Uterus (tissue), 2 donors: Measurements from ENCODE around the gene MAP3K20.

Experiments
- POLR2A ChIP-seq, 2 donors: fragments of 450-650 bp; IDR thresholded peaks; one replicate each; pipeline ENCODE4 v1.6.1; 2016; ENCODE audit warnings: antibody characterized with exemption in 2 of 2, mild to moderate bottlenecking in 1 of 2, moderate library complexity in 1 of 2
- TF ChIP-seq, protein P1 (sequence below), 4 experiments: fragments of 200-600 bp in 2 of 4; fragments of 450-650 bp in 2 of 4; sonication (generic) in 2 of 4; IDR thresholded peaks; one replicate each; pipeline ENCODE4 v1.5.1; 2016 to 2019; ENCODE audit warnings: antibody characterized with exemption in 4 of 4, mild to moderate bottlenecking in 2 of 4, moderate library complexity in 1 of 4

DNA sequence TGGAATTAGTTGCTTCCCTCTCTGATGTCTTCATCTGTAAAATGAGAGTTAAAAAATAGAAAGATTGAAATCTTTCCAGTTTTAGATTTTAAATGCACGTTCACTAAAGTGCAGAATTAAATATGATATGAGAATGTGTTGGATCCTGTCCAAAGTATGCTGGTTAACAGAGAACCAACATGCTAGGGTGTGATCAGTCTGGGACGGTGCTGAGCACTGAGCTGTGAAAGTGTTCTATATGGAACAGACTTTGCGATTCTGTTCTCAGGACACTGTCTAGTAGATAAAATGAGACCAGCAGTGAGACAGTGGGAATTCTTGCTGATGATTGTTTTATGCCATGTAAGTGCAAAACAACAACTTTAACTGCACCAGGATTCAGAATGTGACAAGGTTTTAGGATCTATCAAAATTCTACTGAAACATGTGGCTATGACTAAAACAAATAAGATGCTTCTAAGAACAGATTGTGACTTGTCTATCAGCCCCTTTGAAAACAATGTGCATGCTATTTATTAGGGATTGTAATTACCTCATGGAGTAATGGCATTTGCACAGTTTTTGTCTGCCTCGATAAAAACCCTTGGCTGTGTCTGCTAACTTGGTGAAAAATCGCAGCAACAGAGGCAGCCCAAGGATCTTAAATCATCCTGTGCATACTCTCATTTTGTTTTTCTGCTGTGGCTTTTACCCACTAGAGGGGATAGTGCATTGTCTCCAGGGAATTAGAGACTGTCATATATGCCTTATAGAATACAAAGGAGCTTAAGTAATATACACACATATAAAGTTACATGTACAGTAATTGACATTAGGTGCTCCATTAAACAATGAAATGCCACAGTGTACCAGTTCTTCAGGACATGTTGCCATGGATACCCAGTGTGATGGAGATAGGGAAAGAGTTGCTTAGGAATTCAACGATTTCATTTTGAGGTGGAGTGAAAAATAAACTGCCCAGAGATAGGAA is 55.1 kb downstream of the MAP3K20 start:
- TF ChIP-seq POLR2A (IDR thresholded peaks at IDR 0.05): no peak
- TF ChIP-seq, protein P1, sequence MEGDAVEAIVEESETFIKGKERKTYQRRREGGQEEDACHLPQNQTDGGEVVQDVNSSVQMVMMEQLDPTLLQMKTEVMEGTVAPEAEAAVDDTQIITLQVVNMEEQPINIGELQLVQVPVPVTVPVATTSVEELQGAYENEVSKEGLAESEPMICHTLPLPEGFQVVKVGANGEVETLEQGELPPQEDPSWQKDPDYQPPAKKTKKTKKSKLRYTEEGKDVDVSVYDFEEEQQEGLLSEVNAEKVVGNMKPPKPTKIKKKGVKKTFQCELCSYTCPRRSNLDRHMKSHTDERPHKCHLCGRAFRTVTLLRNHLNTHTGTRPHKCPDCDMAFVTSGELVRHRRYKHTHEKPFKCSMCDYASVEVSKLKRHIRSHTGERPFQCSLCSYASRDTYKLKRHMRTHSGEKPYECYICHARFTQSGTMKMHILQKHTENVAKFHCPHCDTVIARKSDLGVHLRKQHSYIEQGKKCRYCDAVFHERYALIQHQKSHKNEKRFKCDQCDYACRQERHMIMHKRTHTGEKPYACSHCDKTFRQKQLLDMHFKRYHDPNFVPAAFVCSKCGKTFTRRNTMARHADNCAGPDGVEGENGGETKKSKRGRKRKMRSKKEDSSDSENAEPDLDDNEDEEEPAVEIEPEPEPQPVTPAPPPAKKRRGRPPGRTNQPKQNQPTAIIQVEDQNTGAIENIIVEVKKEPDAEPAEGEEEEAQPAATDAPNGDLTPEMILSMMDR (IDR thresholded peaks at IDR 0.05): no peak
